Subcutaneous abdominal adipose tissue (tissue), 5 donors: ENCODE results near the gene METAP1D.
A peak's percentile ranks its signal among the peaks of the same experiment; 100 is the strongest.

Source experiments
- H3K27ac ChIP-seq: one replicate; pipeline ENCODE4 v1.7.0; 2013; ENCODE audit warnings: low read depth, mild to moderate bottlenecking, inconsistent platforms, low read length, moderate library complexity
- H3K27me3 ChIP-seq, 5 donors: one replicate each; pipeline ENCODE4 v1.7.0; 2013; ENCODE audit warnings: low read length in 5 of 5, inconsistent platforms in 1 of 5; ENCODE audit not compliant: control insufficient read depth in 5 of 5, insufficient read depth in 4 of 5
- H3K36me3 ChIP-seq, 5 donors: one replicate each; pipeline ENCODE4 v1.7.0; 2013; ENCODE audit warnings: low read length in 5 of 5; ENCODE audit not compliant: control insufficient read depth in 5 of 5, insufficient read depth in 5 of 5
- H3K4me1 ChIP-seq, 5 donors: one replicate each; pipeline ENCODE4 v1.7.0; 2013; ENCODE audit warnings: low read length in 5 of 5, mild to moderate bottlenecking in 3 of 5, moderate library complexity in 1 of 5; ENCODE audit not compliant: control insufficient read depth in 5 of 5, insufficient read depth in 5 of 5
- H3K4me3 ChIP-seq, 5 donors: one replicate each; pipeline ENCODE4 v1.7.0; 2013; ENCODE audit warnings: low read length in 5 of 5, low read depth in 1 of 5
- H3K9ac ChIP-seq, 5 donors: one replicate each; pipeline ENCODE4 v1.7.0; 2013; ENCODE audit warnings: low read length in 5 of 5, mild to moderate bottlenecking in 4 of 5, moderate library complexity in 3 of 5
- H3K9me3 ChIP-seq, 5 donors: one replicate each; pipeline ENCODE4 v1.7.0; 2013; ENCODE audit warnings: low read length in 5 of 5; ENCODE audit not compliant: control insufficient read depth in 5 of 5
- donor health status: healthy.
- donor health status: healthy.
- donor health status: healthy.
- donor health status: healthy.
- donor health status: healthy.

The METAP1D gene

DNA sequence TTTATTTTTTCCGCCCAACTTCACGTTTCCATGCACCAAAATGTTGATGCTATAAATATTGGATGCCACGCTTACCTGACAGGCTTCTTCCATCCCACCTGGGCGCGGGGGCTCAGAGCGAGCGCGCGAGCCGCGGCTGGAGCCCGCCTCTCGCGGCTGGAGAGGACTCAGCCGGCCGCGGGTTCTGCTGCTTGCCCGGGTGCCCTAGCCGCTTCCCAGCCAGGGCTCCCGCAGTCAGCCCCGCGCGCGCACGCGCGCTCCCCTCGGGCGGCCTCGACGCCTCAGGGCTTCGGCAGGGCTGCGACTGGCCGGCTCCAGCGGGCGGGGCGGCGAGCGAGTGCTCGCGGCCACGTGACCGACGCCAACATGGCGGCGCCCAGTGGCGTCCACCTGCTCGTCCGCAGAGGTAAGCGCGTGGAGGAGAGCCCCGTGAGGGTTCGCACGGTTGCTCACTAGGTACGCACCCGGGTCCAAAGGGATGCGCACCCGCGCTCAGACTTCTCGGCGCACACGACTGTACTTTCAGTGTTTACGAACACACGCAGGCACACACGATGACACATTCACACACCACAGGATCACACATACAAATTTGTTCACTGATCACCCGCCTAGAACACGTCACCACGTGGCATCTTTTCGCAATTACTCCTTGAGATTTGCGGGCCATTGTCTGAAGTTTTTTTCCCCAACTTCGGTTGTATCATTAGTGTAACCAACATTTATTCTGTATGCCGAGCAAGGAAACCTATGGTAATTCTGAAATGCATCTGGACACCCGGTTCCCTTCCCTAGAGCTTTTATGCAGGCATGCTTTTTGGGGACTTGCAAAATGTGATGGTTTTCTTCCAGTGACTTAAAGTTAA, at the start of gene METAP1D:
METAP1D (plus strand) TSS at position 350 of the 866 bp plus-strand sequence; CDS start at position 367, 17 bp downstream.
- Histone ChIP-seq H3K4me1 (peaks cover 3 to 15% (median 14%) of the 10 kb centered on the region in 5 donors), H3K9ac (peak within 1 kb of the TSS; percentile 6 to 93 (median 65)), H3K9me3 (no peaks in the 10 kb centered on the region), H3K36me3 (no peaks in the 10 kb centered on the region), H3K27ac (peak within 1 kb of the TSS; percentile 37), H3K4me3 (peak within 1 kb of the TSS; percentile 95 to 100 (median 100)), H3K27me3 (no peaks in the 10 kb centered on the region)

DNA sequence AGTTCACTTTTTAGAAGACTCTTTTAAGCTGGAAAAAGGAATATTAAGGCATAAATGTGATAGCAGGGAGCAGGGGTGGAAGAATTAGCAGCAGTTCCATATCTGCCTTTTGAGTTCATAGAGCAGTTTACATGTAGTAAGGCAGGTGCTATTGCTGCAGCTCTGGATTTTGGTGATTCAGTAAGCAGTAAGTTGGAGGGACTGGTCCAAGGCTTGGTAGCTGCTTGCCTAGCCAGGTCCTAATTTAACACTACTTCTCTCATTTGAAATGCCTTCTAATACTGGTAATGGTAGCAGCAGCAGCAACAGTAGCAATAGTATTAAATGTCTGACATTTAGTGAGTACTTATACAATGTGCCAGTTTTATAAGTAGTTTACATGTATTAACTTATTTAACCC, 47.5 kb upstream of the METAP1D start:
- H3K9me3 ChIP-seq: no peaks in the 10 kb centered on the region
- H3K27ac ChIP-seq: no peak overlapping the region
- peaks cover 3 to 14% (median 4%) of the 10 kb centered on the region in 5 donors for H3K36me3 ChIP-seq
- H3K27me3 ChIP-seq: no peaks in the 10 kb centered on the region
- H3K9ac ChIP-seq: no peak overlapping the region
- peaks cover 0 to 3% (median 0%) of the 10 kb centered on the region in 5 donors for H3K4me1 ChIP-seq
- H3K4me3 ChIP-seq: no peak overlapping the region

DNA sequence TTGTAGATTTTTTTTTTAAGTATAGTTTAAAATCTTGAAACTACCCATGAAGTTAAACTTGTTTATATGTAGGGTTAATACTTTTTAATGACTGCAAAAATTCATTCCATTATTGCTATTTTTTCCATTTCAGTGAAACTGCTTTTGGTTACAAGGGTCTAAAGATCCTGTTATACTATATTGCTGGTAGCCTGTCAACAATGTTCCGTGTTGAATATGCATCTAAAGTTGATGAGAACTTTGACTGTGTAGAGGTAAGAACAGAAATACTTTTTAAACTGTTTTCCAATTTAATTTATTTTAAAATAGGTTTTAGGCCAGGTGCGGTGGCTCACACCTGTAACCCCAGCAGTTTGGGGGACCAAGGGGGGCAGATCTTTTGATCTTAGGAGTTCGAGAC, 47.0 kb upstream of the METAP1D start:
- H3K36me3 ChIP-seq: peaks cover 3 to 14% (median 4%) of the 10 kb centered on the region in 5 donors
- H3K4me1 ChIP-seq: peaks cover 0 to 3% (median 0%) of the 10 kb centered on the region in 5 donors
- no peak overlapping the region for H3K4me3 ChIP-seq
- H3K27me3 ChIP-seq: no peaks in the 10 kb centered on the region
- no peak overlapping the region for H3K9ac ChIP-seq
- H3K27ac ChIP-seq: no peak overlapping the region
- H3K9me3 ChIP-seq: no peaks in the 10 kb centered on the region

DNA sequence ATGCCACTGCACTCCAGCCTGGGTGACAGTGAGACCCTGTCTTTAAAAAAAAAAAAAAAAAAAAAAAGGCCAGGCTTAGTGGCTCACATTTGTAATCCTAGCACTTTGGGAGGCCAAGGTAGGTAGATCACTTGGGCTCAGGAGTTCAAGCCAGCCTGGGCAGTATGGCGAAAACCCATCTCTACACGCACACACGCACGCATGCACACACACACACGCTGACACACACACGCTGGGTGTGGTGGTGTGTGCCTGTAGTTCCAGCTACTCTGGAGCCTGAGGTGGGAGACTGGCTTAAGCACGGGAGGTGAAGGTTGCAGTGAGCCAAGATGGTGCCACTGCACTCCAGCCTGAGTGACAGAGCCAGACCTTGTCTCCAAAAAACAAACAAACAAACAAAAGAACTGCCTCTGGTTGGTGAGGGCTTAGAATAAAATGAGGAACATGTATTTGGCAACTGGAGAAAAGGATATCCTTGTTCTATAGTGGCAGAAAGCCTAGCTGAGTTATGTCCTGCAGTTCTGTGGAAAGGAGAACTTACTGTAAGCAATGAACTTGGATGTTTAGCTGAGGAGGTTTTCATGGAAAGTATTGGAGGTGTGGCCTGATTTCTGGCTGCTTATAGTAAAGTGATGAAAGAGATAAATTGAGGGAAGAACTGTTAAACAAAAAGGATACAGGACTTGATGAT, 43.5 kb upstream of the METAP1D start:
- Histone ChIP-seq H3K36me3 (peaks cover 3 to 14% (median 5%) of the 10 kb centered on the region in 5 donors), H3K9ac (no peak overlapping the region), H3K4me3 (no peak overlapping the region), H3K27me3 (no peaks in the 10 kb centered on the region), H3K27ac (no peak overlapping the region), H3K4me1 (peaks cover 0 to 8% (median 5%) of the 10 kb centered on the region in 5 donors), H3K9me3 (no peaks in the 10 kb centered on the region)

DNA sequence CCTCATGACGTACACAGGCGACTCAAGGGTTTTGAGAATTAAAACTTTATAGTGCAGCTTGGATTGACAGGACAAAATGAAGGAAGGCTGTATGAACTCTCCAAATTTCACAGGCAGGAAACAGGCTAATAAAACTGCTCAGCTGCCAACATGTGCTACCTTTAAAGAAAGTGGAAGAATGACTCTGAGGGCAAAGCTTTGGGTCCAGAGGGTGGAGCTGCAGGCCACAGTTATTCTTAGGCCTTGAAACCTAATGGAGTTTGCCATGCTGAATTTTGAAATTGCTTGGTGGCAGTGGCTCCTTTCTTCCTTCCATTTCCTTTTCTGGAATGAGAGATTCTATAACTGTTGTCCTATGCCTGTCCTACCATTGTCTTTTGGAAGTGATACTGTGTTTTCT, 42.7 kb upstream of the METAP1D start:
- Histone ChIP-seq H3K9me3 (no peaks in the 10 kb centered on the region), H3K27ac (no peak overlapping the region), H3K27me3 (no peaks in the 10 kb centered on the region), H3K4me1 (peaks cover 0 to 8% (median 5%) of the 10 kb centered on the region in 5 donors), H3K36me3 (peaks cover 3 to 12% (median 5%) of the 10 kb centered on the region in 5 donors), H3K4me3 (no peak overlapping the region), H3K9ac (no peak overlapping the region)

DNA sequence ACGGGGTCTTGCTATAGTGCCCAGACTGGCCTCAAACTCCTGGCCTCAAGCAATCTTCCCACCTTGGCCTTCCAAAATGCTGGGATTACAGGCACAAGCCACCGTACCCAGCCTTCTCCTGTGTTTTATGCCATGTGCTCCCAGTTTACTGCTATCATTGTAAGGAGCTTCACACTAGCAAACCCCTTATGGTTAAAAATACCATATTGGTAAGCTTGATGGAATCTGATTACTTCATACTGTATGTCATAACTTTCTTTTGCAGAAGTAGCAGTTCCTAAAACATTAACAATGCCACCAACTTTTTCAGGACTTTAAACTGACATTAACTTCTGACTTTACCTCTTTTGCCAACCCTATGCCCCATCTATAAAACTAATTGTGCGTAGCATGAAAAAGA, 41.3 kb upstream of the METAP1D start:
- Histone ChIP-seq H3K27ac (no peak overlapping the region), H3K36me3 (peaks cover 3 to 7% (median 5%) of the 10 kb centered on the region in 5 donors), H3K9ac (no peak overlapping the region), H3K27me3 (no peaks in the 10 kb centered on the region), H3K9me3 (no peaks in the 10 kb centered on the region), H3K4me3 (no peak overlapping the region), H3K4me1 (peaks cover 0 to 8% (median 5%) of the 10 kb centered on the region in 5 donors)

DNA sequence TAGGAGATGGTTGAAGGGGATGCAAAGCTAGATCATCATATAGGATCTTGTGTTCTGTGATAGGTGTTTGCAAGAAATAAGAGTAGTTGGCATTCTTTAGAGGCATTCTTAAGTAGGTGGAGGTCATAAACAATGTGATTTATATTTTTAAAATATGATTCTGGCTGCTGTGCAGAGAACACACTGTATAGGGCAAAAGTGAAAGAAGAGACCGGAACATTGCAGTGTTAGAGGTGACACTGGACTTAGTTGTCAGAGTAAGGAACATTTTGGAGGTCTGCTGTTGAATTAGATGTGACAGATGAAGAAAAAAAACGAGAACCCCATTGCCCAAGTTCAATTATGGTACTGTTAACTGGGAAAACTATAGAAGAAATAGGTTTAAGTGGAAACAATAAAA, 39.8 kb upstream of the METAP1D start:
- Histone ChIP-seq H3K27me3 (no peaks in the 10 kb centered on the region), H3K36me3 (peaks cover 0 to 7% (median 5%) of the 10 kb centered on the region in 5 donors), H3K4me3 (no peak overlapping the region), H3K4me1 (peaks cover 0 to 8% (median 5%) of the 10 kb centered on the region in 5 donors), H3K27ac (no peak overlapping the region), H3K9me3 (no peaks in the 10 kb centered on the region), H3K9ac (no peak overlapping the region)

DNA sequence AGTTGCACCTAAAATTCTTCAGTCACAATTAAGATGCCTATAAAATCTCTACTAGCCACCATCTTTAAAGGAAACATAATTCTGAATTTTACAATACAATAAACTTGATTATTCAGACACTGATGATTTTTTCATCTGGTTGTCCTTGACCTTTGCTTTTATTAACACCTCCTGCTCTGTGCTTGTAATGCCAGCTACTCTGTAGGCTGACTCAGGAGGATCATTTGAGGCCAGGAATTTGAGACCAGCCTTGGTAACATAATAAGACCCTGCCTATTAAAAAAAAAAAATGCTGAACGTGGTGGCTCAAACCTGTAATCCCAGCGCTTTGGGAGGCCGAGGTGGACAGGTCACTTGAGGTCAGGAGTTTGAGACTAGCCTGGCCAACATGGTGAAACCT, 39.2 kb upstream of the METAP1D start:
- H3K36me3 ChIP-seq: peaks cover 4 to 8% (median 7%) of the 10 kb centered on the region in 5 donors
- no peak overlapping the region for H3K4me3 ChIP-seq
- H3K9me3 ChIP-seq: no peaks in the 10 kb centered on the region
- H3K9ac ChIP-seq: no peak overlapping the region
- H3K27me3 ChIP-seq: no peaks in the 10 kb centered on the region
- H3K4me1 ChIP-seq: peaks cover 0 to 8% (median 5%) of the 10 kb centered on the region in 5 donors
- no peak overlapping the region for H3K27ac ChIP-seq

DNA sequence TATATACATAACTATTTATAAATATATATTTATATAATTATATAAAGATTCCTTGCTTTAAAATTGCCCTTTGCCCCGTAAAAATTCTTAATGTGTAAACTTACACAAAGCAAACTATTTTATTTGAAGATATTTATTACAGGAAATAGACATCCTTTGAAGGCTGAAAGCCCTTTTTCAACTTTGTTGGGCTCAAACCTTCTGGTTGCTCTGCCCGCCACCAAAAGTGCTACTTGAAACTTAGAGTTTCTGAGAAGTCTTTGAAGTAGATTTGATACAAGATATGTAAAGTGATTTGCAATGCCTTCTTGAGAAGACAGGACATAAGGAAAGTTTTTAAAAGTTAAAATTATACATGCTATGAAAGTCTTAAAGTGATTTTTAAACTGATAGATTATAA, 36.6 kb upstream of the METAP1D start:
- H3K36me3 ChIP-seq: peaks cover 17 to 26% (median 24%) of the 10 kb centered on the region in 5 donors
- H3K9me3 ChIP-seq: no peaks in the 10 kb centered on the region
- no peak overlapping the region for H3K4me3 ChIP-seq
- H3K4me1 ChIP-seq: peaks cover 0 to 8% (median 5%) of the 10 kb centered on the region in 5 donors
- H3K27me3 ChIP-seq: no peaks in the 10 kb centered on the region
- no peak overlapping the region for H3K27ac ChIP-seq
- no peak overlapping the region for H3K9ac ChIP-seq

DNA sequence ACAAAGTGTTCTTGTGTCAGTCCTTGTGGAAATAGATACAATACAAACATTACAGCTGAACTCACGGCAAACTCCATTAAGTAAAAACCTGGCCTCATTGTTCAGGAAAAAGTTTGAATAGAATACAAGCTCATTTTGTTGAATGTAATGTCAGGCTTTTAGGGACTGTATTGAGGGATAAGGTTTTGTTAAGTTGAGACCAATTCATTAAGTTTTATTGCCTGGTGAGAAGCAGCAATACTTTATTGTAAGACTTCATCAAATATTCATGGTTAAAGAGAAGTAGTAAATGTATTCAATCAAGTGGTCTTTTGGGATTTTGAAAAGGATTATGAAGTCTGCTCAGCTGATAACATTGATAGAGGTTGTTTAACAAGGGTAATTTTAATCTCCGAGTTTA, 35.4 kb upstream of the METAP1D start:
- Histone ChIP-seq H3K4me1 (peaks cover 0 to 5% (median 0%) of the 10 kb centered on the region in 5 donors), H3K4me3 (no peak overlapping the region), H3K27me3 (no peaks in the 10 kb centered on the region), H3K9ac (no peak overlapping the region), H3K36me3 (peaks cover 17 to 36% (median 24%) of the 10 kb centered on the region in 5 donors), H3K27ac (no peak overlapping the region), H3K9me3 (no peaks in the 10 kb centered on the region)
